Stimulated activated CD8-positive, alpha-beta memory T cell treated with anti-CD3 and anti-CD28 coated beads, Interleukin-15, amount 100 ng/mL, for 1 hour (primary cell): ENCODE data around the gene SCAPER.
"Not testable (repeated sequence)": the region's sequence is repeated elsewhere in the genome, so short reads cannot be mapped to it uniquely, and the experiment has no call there.

Source experiments
- DNase-seq: peaks from one replicate; pipeline ENCODE4 v3.0.0-alpha.2; 2020; ENCODE audit warnings: low read depth

The SCAPER gene

DNA sequence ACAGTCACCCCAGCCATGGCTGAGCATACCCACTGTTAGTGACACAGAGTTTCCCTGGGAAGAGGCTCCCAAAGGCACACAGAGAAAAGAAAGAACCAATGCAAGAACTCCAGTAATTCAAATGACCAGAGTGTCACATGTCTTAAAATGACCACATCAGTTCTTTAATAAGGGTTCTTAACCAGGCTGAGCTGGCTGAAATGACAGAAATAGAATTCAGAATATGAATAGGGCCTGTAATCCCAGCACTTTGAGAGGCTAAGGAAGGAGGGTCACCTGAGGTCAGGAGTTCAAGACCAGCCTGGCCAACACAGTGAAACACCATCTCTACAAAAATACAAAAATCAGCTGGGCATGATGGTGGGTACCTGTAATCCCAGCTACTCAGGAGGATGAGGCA, 54.8 kb downstream of the SCAPER start:
- not testable (repeated sequence) for DNase-seq

DNA sequence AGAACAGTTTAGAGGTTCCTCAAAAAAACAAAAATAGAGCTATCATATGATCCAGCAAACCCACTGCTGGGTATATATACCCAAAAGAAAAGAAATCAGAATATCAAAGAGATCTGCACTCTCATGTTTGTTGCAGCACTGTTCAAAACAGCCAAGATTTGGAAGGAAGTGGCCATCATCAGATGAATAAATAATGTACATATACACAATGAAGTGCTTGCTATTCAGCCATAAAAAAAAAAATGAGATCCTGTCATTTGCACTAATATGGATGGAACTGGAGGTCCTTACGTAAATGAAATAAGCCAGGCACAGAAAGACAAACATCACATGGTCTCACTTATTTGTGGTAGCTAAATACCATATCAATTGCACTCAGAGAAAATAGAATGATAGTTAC, 58.4 kb downstream of the SCAPER start:
- DNase-seq: no peak

DNA sequence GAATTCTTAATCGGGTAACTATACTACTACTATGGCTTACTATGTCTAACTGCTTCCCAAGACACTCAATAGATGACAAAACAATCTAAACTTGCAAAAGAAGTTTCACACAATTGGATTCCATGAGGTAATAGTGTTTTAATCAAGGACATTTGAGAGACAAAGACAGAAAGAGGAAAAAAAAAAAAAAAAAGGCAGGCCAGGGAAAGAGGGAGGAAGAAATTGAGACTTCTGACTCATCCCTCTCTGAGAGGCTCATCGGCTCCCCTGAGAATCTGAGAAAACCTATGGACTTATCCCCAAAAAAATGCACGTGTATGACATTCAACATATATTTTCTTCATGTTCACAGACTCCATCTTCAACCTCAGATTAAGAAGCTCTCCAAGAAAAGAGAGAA, 61.0 kb downstream of the SCAPER start:
- no peak for DNase-seq

DNA sequence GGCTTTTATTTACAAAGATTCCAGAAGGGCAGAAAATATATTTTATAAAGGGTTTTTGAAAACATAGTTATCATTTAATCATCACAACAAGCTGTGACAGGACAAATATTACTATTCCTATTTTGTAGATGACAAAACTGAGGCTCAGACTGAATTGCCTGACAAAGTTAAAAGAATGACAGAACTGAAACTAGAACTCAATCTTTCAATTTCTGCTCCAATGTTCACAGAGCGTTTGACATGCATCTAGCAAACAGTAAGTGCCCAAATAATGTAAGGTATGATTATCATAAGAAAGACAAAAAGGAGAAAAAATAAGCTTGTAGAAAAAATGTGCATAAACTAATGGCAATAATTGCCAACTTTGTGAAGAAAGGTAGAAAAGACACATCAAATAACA, 61.9 kb downstream of the SCAPER start:
- no peak for DNase-seq

DNA sequence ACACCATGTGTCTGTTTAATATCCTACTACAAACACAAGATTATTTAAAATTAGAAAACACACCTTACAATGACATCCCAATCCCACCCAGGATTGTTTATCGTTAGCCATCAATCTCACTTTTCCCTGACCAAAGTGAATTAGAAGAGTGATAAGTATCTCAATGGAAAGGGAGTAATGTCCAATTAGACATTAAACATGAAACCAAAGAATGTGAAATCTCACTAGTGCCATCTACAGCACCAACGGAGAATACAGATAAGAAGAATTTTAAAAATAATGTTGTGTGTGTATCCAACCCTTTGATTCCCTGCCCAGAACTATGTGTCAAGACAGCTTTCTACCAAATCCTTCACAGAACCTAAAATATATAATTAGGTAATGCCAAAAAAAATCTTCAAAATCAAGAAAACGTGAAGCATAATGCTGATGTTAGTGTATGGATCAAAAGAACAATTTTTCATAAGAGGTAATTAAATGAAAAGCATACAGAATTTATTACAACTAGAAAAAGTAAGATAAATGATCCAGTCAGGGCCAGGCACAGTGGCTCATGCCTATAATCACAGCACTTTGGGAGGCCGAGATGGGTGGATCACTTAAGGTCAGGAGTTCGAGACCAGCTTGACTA, 64.2 kb downstream of the SCAPER start:
- no peak for DNase-seq

DNA sequence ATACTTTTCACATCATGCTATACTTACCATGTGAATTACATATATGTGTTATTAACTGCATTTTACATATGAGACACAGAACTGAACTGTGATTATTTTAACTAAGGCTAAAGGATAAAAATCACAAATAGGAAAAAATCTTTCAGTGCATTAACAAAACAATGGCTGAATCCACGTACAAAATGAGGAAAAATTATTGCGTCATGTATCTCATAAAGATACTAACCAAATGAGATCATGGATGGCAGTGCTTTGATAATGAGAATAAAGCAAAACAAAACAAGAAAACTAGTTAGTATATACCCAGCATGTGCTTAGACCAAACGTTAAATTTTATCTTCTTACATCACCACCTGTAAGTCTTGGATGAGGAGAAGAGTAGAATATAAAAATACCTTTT, 66.0 kb downstream of the SCAPER start:
- no peak for DNase-seq

DNA sequence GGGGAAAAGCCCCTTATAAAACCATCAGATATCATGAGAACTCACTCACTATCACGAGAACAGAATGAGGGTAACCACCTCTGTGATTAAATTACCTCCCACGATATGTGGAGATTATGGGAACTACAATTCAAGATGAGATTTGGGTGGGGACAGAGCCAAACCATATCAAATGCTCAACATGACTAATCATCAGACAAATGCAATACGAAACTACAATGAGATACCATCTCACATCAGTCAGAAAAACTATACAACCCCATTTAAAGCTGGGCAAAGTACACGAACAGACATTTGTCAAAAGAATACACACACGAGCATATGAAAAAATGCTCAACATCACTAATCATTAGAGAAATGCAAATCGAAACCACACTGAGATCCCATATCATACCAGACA, 67.7 kb downstream of the SCAPER start:
- DNase-seq: no peak

DNA sequence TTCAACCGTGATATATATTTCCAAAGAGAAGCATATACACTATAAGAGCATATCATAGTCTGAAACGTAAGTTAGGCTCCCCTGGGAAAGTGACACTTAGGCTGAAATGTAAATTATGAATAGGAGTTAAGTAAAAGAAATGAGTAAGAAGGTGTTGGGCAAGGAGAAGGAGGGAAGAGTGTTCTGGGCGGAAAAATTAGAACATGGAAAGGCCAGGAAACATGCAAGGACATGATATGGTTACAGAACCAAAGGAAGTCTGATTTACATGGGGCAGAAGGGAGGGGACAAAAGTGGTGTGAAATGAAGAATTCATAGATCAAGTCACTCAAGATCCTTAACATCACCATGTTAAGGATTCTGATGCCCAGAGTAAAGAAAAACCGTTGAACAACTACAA, 75.2 kb downstream of the SCAPER start:
- no peak for DNase-seq

DNA sequence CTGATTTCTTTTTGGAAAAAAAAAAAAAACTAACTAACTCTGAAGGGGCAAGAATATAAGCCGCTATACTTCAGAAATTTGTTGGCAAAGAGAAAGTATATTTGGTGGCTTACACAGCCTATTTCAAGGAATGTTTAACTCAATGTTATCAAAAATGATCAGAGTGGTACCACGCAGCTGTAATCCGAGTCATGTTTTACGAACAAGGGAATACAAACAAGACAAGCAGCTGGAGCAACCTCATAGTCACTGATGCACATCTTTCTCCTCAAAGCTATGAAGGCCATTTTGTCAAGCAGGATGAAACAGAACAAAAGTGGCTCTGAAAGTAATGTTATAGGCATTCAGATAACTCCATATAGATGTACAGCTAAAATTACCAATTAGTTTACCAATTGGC, 81.2 kb downstream of the SCAPER start:
- no peak for DNase-seq

DNA sequence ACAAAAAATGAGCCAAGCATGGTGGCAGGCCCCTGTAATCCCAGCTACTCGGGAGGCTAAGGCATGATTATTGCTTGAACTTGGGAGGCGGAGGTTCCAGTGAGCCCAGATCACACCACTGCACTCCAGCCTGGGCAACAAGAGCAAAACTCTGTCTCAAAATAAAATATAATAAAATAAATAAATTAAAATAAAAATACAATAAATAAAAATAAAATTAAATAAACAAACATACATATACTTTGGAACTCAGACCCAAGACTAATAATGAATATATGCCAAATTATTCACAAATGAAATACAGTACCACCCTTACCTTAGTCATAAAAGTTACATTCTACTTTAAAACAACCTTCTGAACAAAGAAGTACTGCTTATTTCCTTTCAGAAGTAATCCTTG, 81.8 kb downstream of the SCAPER start:
- no peak for DNase-seq

DNA sequence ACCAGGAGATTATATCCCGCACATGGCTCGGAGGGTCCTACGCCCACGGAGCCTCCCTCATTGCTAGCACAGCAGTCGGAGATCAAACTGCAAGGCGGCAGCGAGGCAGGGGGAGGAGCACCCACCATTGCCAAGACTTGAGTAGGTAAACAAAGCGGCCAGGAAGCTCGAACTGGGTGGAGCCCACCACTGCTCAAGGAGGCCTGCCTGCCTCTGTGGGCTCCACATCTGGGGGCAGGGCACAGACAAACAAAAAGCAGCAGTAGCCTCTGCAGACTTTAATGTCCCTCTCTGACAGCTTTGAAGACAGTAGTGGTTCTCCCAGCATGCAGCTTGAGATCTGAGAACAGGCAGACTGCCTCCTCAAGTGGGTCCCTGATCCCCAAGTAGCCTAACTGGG, 86.2 kb downstream of the SCAPER start:
- DNase-seq: not testable (repeated sequence)

DNA sequence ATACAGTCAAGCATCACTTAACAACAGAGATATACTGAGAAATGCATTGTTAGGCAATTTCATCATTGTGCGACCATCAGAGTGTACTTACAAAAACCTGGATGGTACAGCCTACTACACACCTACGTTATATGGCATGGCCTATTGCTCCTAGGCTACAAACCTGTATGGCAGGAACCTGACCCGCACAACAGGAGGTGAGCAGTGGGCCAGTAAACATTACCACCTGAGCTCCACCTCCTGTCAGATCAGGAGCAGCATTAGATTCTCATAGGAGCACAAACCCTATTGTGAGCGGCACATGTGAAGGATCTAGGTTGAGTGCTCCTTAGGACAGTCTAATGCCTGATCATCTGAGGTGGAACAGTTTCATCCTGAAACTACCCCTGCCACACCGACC, 89.7 kb downstream of the SCAPER start:
- DNase-seq: no peak

DNA sequence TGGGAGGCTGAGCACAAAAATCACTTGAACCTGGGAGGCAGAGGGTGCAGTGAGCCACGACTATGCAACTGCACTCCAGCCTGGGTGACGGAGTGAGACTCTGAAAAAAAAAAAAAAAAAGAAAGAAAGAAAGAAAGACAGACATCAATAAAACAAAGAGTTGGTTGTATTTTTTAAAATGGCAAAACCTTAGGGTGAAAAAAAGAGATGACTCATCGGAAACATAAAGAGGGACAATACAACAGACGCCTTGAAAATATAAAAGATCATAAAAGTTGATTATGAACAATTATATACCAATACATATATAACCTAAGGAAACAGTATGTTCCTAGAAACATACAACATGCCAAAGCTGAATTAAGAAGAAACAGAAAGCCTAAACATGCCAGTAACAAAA, 92.8 kb downstream of the SCAPER start:
- no peak for DNase-seq

DNA sequence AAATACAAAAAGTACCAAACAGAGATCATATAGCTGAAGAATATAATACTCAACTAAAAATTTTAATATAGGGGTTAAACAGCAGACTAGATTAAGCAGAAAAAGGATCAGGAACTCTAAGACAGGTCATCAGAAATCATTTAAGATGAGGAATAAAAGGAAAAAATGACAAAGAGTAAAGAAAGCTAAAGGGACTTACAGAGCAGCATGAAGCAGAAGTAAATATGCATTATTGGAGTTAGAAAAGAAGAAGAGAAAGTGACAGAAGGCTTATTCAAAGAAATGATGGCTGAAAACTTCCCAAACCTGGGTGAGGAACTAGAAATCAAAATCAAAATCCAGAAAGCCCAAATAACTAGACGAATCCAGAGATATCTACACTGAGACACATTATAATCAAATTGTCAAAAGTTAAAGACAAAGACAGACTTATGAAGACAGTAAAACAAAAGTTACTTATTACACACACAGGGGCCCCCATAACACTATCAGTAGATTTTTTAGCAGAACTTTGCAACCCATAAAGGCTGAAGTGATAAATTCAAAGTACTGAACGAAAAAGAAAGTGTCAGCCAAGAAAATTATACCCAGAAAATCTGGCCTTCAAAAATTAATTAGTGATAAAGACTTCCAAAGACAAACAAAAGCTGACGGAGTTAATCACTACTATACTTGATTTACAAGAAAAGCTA, 95.6 kb downstream of the SCAPER start:
- DNase-seq: no peak

DNA sequence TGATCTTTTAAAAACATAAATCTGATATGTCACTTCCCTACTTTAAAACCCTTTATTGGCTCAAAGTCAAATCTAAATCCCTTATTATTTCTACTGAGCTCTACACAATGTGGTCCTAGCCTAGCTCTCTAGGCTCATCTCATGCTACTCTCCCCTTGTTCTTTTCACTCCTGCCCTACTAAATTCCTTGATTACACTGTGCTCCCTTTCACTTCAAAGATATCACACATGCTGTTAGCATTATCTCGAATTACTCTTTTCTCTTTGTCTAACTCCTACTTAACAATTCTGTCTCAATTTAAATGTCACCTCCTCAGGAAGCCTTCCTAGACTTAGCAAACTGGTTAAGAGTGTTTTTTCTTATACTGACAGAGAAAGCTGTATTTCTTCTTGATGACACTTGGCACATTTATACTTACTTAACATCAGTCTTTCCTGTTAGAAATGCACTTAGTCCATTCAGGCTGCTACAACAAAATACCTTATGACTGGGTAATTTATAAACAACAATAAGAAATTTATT, 102.0 kb downstream of the SCAPER start:
- DNase-seq: no peak

DNA sequence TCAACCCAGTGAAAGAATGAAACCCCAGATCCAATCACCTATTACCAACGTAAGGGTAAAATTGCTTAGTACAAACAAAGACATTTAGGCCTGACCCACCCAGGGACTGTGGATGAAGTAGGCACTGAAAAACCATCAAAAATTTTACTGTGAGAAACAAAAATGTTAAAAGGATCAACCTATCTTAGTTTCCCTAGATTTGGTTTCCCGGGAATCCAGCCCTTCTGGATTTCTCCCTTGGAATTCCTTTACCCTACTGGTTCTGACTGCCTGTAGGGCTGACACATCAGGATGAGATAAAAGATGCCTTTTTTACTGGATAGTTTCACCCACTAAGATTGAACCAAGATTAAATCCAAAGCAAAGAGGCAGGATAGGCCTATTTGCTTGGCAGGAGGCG, 102.7 kb downstream of the SCAPER start:
- no peak for DNase-seq

DNA sequence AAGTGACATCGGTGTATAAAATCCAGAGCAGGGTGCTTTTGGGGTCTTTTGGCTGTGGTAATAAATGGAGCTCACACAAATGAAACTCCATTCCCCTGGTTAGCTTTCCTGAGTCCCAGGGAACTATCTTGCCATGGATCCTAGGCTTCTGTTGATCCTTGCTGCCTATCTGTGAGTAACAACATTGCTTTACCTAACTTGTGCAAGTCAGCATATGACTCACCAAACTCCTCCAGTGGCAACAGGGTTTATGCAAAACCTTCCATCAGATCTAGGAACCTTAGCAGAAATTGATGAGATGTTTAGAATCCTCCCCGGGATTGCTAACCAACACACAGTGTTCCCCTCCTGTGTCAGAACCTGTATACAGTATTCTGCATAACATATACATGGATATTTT, 105.4 kb downstream of the SCAPER start:
- no peak for DNase-seq

DNA sequence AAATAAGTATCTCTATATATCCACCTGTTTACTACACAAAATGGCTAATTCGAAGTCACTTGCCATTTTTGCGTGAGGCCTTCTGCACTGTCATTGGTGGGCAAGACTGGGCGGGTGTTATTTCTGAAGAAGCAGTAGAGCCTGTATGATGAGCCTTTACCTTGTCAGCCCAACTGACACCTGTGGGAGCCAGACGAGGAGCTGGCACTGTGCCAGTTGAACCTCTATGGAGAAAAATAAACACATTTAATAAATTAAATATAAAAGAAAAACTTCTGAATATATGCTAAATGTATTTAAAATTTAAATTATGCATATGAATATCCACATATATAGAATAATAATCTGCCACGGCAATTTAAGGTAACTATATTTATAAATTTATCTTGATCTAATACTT, 109.9 kb downstream of the SCAPER start:
- no peak for DNase-seq

DNA sequence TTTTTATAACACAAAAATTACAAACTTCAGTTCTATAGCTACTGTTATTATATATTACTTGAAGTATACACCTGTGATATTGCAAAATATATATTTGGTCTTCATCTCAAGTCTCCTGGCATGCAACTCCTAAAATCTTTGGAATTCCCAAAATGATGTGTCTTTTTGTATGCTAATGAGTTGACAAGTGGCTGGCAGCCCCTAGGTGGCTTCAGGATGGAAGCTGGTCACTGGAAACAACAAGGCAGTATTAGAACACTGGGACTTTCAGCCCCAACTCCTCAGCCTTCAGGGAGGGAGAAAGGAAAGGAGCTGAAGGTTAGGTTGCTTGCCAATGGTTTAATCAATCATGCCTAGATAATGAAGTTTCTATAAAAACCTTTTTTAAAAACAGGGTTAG, 112.0 kb downstream of the SCAPER start:
- DNase-seq: no peak

DNA sequence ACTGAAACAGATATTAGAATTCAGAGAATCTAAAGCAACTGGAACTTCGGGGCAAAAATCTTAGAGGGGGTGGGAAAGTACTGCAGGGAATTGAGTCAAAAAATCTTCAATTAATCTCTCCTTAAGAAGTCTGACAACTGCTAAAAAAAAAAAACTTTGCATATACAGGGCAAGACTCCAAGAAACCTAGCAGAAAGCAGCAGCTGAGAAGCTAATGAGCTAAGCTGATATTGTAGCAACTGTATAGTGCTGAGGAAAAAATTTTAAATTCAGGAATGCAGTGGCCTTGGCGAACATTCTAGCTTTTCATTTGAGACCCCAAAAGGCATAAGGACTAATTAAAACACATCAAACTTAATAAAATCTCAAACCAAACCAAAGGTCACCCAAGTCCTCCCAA, 113.6 kb downstream of the SCAPER start:
- no peak for DNase-seq

DNA sequence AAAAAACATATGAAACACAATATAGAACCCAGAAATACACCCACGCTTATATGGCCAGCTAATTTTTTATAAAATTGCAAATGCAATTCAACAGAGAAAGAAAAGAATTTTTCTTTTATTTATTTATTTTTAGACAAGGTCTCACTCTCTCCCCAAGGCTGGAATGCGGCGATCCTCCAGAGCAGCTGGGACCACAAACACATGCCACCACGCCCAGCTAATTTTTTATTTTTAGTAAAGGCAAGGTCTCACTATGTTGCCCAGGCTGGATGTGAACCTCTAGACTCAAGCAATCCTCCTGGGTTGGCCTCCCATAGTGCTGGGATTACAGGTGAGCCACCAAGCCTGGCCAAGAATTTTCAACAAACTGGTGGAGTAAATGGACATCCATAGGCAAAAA, 117.9 kb downstream of the SCAPER start:
- no peak for DNase-seq

DNA sequence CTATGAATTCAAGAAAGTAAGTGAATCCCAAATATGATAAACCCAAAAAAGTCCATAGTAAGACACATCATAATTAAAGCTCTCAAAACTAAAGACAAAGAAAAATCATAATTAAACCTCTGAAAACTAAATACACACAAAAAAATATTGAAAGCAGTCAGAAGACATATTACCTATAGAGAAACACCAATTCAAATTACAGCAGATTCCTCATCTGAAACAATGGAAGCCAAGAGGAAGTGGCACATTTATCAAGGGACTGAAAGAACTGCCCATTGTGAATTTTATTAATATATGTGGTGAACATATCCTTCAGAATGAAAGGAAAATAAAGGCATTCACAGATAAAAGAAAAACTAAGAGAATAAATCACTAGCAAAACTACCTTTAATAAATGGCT, 128.2 kb downstream of the SCAPER start:
- no peak for DNase-seq

DNA sequence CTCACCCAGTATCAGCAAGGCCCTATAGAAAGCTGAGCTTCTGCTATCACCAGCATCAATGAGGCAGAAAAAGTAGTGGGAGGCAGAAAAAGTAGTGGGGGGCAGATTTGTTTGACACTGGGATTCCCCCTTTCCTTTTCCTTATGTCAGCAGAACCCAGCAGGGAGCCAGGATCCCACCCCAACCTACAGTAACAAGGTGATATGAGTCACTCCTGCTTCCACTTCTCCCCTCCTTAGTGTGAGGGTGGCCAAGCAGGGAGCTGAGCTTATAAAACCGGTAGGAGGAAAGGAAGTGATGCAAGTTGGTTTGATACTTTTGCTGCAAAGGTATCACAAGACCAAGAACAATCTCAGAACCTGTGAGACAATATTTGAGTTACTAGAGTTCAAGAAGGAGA, 128.7 kb downstream of the SCAPER start:
- no peak for DNase-seq

DNA sequence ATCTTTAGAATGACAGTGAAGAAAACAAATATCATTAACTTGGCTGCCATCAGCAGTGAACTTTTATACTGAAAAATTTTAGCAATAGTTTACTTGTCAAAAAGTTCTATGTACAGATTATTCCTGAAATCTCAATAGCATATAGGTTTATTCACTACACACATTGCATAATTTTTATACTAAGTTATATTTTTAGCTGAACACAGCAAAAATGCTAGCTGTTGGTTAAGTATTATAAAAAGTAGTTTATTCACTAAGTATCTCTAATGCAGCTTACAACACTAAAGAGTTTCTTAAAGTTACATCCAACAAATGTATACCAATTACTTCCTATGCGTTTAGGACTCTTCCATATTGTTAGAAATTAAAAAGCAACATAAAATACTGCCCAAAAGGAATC, 131.9 kb downstream of the SCAPER start:
- DNase-seq: no peak
